ENCODE results near the gene ALCAM.
A peak's percentile ranks its signal among the peaks of the same experiment; 100 is the strongest.

The ALCAM gene

DNA sequence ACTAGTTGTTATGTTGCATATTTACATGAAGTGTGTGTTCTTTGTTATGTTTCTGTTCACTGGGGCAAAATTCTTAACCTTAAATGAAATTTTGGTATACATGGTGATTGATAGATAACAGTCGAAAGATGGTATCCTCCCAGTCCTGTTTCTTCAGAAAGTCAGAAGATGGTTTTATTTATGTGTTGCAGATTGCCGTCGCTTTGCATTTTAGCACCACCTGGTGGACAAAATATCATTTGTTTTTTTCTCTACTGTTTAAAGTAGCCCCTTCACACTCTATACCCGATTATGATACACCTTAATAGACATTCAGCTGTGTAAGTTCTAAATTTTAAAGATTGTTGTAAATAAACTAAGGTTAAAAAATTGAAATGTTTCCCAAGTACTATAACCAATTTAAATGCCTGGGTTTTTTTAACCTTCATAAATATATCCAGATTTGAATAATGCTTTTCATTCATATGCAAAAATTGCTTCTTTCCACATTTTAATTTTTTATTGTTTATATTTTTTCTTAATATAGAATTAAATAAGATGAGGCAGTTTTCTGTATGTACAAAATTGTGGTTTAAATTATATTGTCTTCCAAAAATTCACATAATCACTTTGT lies 152.2 kb downstream of the ALCAM start:
- DNase-seq (ENCODE audit: low read depth): peak; percentile 77

DNA sequence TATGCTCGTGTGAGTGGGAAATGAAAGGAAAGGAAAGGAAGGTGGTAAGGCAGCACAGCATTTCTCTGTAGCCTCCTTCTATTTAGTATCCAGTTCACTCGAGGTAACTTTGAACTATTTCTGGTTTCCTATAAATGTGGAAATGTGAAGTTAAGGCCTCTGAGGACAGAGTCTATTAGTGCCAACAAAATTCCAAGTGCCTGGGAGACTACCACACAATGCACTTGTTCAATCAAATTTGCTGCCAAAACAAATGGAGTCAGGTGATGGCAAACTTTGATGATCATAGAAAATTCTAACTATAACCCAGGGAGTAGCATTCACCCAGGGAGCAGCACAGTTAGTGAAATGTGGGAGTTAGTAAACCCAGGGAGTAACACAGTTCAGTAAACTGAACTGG lies 155.1 kb downstream of the ALCAM start:
- DNase-seq (ENCODE audit: low read depth): no peak
- TF ChIP-seq, protein P1, sequence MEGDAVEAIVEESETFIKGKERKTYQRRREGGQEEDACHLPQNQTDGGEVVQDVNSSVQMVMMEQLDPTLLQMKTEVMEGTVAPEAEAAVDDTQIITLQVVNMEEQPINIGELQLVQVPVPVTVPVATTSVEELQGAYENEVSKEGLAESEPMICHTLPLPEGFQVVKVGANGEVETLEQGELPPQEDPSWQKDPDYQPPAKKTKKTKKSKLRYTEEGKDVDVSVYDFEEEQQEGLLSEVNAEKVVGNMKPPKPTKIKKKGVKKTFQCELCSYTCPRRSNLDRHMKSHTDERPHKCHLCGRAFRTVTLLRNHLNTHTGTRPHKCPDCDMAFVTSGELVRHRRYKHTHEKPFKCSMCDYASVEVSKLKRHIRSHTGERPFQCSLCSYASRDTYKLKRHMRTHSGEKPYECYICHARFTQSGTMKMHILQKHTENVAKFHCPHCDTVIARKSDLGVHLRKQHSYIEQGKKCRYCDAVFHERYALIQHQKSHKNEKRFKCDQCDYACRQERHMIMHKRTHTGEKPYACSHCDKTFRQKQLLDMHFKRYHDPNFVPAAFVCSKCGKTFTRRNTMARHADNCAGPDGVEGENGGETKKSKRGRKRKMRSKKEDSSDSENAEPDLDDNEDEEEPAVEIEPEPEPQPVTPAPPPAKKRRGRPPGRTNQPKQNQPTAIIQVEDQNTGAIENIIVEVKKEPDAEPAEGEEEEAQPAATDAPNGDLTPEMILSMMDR (IDR thresholded peaks at IDR 0.05; ENCODE audit: insufficient read depth, low read depth, low read length, missing control alignments): no peak
- H3K4me3 ChIP-seq (ENCODE audit: low read length): no peak overlapping the region

More for the DNA sequence above, 152.2 kb downstream of the ALCAM start:
- H3K4me3 ChIP-seq (ENCODE audit: low read length): no peak overlapping the region
- TF ChIP-seq, protein P1 (IDR thresholded peaks at IDR 0.05; ENCODE audit: insufficient read depth, low read depth, low read length, missing control alignments): peak; percentile 59

DNA sequence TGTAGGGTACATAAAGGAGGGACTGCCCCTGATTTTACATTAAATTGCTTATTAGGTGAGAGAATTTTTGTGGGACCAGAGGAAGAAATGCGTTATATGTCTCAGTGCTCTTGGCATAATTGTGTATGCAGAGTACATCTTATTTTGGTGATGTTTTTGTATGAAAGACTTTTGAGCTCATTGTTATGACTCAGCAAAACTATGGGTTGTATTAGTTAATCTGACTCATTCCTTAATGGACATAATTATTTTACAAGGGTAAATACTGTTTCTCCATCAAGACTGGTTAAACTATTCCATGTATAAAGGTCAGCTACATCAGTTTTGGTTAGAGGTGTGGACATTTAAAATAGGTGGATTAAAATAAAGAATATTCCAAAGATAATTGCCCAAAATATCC lies 156.8 kb downstream of the ALCAM start:
- TF ChIP-seq, protein P1 (IDR thresholded peaks at IDR 0.05; ENCODE audit: insufficient read depth, low read depth, low read length, missing control alignments): no peak
- DNase-seq (ENCODE audit: low read depth): peak; percentile 47
- H3K4me3 ChIP-seq (ENCODE audit: low read length): no peak overlapping the region

DNA sequence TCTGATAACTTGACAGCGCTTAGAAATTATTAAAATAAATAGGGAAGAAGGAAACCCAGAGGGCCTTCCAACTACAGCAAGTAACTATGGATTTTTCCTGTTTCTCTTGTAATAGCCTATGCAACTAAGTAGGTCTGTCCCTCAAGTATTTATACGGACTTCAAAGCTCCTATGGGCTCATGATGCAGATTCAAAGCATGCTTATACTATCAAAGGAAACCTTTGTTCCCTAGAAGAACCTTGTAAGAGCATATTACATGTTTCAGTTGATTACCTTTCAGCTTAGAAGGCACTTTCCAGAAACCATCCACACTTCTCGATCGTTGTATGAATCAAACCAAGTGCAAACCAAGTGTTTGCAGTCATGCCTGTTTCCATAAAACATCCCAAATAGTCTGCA lies 158.8 kb downstream of the ALCAM start:
- TF ChIP-seq, protein P1 (IDR thresholded peaks at IDR 0.05; ENCODE audit: insufficient read depth, low read depth, low read length, missing control alignments): no peak
- no peak for DNase-seq (ENCODE audit: low read depth)

DNA sequence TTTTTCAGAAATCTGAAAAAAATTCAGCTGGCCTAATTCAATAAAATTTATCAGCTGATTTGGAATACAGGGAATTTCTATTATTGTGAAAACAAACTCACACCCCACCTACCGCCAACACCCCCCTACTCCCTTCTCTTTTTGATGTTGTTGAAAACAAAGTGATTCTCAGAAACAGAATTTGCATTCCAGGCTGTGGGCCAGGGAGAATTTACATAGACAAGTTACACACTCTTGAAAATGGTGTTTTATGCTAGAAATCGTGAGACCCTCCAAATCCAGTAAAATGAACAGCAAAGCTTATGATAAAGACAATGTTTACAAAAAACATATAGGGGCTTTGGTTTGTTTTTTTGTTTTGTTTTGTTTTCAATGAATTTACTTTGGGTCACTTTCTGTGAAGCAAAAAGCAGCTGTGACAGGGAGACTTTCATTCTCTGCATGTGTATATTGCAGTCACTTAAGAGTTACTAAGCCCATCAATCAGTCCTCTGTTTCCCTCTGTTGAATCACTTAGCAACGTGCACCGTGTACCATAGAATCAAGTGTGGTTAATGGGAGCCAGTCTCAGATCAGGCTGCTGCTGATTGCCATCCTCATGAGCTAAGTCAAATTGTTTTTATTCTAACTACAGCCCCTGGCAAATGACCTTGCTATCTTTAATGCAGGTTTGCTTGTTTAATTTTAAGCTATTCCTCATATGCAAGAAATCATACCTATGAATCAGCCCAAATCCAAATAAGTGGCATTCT lies 159.8 kb downstream of the ALCAM start:
- no peak overlapping the region for H3K4me3 ChIP-seq (ENCODE audit: low read length)
- DNase-seq (ENCODE audit: low read depth): peak; percentile 34
- TF ChIP-seq, protein P1 (IDR thresholded peaks at IDR 0.05; ENCODE audit: insufficient read depth, low read depth, low read length, missing control alignments): no peak

More for the DNA sequence above, 158.8 kb downstream of the ALCAM start:
- no peak overlapping the region for H3K4me3 ChIP-seq (ENCODE audit: low read length)

DNA sequence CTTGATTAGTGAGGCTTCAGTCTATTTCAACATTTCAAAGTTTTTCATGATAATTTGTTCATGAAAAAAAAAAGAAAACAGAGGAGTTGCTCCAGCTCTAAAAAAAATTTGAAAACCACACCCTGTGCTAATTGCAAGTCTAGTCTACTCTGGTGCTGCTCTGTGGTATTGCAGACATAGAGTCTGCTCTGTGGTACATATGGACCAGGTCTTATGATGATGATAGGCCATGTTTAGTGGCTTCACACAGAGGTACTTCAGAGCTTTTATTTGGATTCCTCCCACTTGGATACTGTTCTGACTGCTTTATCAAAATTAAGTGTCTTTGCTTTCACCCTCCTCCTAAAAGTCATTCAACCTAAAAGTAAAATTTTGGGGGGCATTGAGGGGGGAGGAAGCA lies 160.8 kb downstream of the ALCAM start:
- no peak overlapping the region for H3K4me3 ChIP-seq (ENCODE audit: low read length)
- DNase-seq (ENCODE audit: low read depth): peak; percentile 16
- TF ChIP-seq, protein P1 (IDR thresholded peaks at IDR 0.05; ENCODE audit: insufficient read depth, low read depth, low read length, missing control alignments): peak; percentile 7

All from epithelial cell of esophagus (primary cell).